ENCODE results near the gene ZNF385C.
"Not testable (repeated sequence)": the region's sequence is repeated elsewhere in the genome, so short reads cannot be mapped to it uniquely, and the experiment has no call there.

The ZNF385C gene, protein sequence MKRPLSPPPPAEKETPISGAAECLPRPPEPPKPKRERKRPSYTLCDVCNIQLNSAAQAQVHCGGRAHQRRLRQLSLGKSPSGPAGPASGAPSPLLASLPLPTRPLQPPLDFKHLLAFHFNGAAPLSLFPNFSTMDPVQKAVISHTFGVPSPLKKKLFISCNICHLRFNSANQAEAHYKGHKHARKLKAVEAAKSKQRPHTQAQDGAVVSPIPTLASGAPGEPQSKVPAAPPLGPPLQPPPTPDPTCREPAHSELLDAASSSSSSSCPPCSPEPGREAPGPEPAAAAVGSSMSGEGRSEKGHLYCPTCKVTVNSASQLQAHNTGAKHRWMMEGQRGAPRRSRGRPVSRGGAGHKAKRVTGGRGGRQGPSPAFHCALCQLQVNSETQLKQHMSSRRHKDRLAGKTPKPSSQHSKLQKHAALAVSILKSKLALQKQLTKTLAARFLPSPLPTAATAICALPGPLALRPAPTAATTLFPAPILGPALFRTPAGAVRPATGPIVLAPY

GRCh38 chr17:42097691-42098631 lies at the start of gene ZNF385C:
ZNF385C (minus strand) TSS chr17:42098473; CDS start chr17:42063056, 35,417 bp downstream.
- DNase-seq (ENCODE audit: low read depth in 4 of 4, low spot score in 1 of 4): peak in 2 of 4 experiments; percentile 31 to 46

DNA sequence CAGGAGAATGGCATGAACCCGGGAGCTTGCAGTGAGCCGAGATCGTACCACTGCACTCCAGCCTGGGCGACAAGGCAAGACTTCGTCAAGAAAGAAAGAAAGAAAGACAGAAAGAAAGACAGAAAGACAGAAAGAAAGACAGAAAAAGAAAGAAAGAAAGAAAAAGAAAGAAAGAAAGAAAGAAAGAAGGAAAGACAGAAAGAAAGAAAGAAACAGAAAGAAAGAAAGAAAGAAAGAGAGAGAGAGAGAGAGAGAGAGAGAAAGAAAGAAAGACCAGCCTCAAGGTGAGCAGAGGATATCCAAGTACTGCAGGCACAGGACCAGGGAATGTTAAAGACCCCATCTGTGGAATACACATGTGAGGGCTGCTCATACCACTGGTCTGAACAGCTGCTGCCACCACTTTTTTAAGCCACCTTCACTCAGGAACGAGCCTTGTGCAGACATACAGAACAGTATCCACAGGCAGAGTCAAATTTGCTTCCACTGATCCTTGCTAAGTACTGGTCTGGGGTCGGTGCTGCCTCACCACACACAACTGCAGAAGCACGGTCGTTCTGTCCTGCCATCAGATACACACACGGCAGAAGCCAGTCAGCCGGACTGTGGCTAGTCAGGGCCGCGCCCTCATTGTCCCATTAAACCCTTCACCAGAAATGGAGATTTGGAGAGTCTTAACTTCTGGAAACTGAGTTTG lies 48.8 kb upstream of the ZNF385C start:
- no peak for DNase-seq (ENCODE audit: low read depth in 4 of 4, low spot score in 1 of 4)

- DNase-seq (ENCODE audit: low read depth in 4 of 4, low spot score in 1 of 4): not testable (repeated sequence)
Observed at GRCh38 chr17:42143138-42143537, 44.9 kb upstream of the ZNF385C start.

DNA sequence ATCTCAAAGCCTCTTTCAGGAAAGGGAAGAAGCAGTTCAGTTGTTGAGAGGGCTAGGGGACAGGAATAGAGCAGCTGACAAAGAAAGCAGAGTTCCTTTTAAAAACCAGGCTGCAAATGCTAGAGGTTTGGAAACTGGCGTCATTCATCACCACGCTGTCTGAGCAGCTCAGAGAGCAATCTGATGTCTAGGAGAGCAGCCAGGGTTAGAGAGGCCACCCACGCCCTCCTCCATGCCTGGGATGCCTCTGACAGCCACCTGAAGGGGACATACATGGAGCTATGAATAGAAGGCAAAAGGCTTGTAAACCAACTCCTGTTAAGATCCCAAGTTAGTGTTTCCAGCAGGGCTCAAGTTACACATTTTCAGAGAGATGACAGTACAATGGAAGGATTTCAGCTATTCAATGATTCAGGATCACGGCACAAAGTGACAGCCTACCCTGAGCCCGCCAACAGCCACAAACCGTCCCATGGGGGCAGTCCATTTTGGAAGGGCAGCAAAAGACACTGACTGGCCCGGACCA lies 44.2 kb upstream of the ZNF385C start:
- DNase-seq (ENCODE audit: low read depth in 4 of 4, low spot score in 1 of 4): no peak

DNA sequence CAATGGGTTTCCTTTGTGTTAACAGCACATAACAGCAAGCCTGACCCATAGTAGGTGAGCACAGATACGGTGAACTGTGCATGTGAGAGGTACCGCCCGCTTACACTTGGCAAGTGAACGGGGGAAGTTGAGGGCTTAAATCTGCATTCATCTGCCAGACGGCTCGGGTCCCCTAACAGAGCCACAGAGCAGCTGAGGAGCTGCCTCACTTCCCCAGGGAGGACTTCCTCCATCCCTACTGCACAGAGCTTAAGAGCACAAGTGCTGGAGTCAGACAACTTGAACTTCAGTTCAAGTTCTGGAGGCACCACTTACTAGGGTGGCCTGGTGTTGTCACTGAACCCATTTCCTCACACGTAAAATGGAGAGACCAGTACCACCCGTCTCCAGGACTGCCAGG lies 43.1 kb upstream of the ZNF385C start:
- no peak for DNase-seq (ENCODE audit: low read depth in 4 of 4, low spot score in 1 of 4)

DNA sequence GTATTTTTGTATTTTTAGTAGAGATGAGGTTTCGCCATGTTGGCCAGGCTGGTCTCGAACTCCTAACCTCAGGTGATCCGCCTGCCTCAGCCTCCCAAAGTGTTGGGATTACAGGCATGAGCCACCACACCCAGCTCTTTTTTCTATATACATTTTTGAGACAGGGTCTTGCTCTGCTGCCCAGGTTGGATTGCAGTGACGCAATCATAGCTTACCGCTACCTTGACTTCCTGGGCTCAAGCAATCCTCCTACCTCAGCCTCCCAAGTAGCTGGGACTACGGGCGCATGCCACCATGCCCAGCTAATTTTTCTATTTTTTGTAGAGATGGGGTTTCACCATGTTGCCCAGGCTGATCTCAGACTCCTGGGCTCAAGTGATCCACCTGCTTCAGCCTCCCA lies 42.4 kb upstream of the ZNF385C start:
- DNase-seq (ENCODE audit: low read depth in 4 of 4, low spot score in 1 of 4): not testable (repeated sequence)

GRCh38 chr17:42138749-42139492 lies 40.6 kb upstream of the ZNF385C start:
- no peak for DNase-seq (ENCODE audit: low read depth in 4 of 4, low spot score in 1 of 4)

- no peak for DNase-seq (ENCODE audit: low read depth in 4 of 4, low spot score in 1 of 4)
Observed at GRCh38 chr17:42136654-42137051, 38.4 kb upstream of the ZNF385C start.

- no peak for DNase-seq (ENCODE audit: low read depth in 4 of 4, low spot score in 1 of 4)
Observed at GRCh38 chr17:42135664-42136653, 37.7 kb upstream of the ZNF385C start.

DNA sequence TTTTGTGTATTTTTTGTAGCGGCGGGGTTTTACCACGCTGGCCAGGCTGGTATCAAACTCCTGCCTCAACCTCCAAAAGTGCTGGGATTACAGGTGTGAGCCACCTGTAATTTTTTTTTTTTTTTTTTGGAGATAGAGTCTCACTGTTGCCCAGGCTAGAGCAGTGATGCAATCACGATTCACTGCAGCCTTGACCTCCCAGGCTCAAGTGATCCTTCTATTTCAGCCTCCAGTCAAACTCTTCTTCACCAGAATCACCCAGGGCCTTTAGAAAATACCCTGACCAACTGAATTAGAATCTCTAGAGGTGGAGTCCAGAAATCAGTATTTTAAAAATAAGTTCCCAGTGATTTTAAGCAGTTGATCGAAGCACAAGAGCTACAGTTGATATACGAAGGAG lies 36.9 kb upstream of the ZNF385C start:
- no peak for DNase-seq (ENCODE audit: low read depth in 4 of 4, low spot score in 1 of 4)

GRCh38 chr17:42133461-42134041 lies 35.3 kb upstream of the ZNF385C start:
- DNase-seq (ENCODE audit: low read depth in 4 of 4, low spot score in 1 of 4): no peak

- DNase-seq (ENCODE audit: low read depth in 4 of 4, low spot score in 1 of 4): no peak
Observed at GRCh38 chr17:42132941-42133340, 34.7 kb upstream of the ZNF385C start.

DNA sequence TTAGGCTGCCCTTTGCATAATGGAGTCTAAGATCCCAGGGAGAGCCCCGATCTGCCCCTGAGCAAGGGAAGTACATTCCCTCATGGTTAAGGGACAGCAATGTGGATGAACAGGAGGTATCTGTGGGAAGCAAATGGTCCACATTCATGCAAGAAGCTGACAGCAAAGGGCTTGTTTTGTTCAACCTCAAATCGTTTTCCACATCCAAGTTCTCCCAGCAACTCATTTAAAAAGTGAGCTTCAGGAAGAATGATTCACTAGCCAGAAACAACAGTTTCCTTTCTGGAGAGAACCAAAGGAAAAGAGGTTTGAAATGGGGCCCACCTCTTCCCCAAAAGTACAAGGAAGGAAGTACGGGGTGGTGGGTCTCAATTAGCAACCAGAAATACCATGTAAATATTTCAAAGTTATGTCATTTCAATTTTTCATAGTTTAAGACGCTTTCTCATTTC lies 33.7 kb upstream of the ZNF385C start:
- no peak for DNase-seq (ENCODE audit: low read depth in 4 of 4, low spot score in 1 of 4)

DNA sequence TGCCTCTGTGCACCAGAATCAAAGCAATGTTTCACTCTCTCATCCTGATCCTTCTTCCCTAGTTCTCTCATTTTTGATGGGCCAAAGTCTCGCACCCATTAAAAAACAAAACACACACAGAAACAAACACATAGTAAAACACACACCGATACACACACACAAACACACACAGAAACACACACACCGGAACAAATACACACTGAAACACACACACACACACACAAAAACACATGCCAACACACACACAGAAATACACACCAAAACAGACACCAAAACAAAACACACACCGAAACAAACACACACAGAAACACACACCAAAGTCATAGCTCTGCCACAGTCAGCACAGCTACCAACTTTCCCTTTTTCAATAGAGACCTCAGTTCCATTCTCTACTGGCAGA lies 33.0 kb upstream of the ZNF385C start:
- DNase-seq (ENCODE audit: low read depth in 4 of 4, low spot score in 1 of 4): no peak

DNA sequence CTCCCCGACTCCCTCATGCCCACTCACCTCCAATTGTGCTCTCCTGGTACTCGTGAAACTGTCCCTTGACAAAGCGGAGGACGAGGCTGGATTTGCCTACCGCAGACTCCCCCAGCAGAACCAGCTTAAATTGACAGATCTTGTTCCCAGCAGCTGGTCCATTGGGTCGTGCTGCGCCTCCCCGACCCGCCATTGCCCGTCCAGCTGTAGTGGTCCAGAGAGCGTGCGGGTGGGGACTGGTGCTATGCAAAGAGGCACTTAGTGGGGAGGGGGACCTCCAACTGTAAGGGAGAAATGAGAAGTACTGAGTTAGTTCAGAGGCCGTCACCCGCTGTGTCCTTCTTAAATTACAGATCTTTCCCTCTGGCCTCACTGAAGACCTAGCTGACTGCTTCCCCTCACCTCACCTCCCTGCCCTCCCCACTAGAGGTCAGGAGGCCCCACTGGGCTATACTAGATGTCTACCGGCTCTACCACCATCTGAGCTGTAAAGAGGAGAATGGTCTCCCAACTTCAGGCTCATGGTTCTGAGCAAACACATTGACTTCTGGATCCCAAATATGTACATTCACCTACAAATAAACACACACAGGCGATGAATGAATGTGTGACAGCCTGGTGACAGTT lies 32.1 kb upstream of the ZNF385C start:
- DNase-seq (ENCODE audit: low read depth in 4 of 4, low spot score in 1 of 4): no peak

DNA sequence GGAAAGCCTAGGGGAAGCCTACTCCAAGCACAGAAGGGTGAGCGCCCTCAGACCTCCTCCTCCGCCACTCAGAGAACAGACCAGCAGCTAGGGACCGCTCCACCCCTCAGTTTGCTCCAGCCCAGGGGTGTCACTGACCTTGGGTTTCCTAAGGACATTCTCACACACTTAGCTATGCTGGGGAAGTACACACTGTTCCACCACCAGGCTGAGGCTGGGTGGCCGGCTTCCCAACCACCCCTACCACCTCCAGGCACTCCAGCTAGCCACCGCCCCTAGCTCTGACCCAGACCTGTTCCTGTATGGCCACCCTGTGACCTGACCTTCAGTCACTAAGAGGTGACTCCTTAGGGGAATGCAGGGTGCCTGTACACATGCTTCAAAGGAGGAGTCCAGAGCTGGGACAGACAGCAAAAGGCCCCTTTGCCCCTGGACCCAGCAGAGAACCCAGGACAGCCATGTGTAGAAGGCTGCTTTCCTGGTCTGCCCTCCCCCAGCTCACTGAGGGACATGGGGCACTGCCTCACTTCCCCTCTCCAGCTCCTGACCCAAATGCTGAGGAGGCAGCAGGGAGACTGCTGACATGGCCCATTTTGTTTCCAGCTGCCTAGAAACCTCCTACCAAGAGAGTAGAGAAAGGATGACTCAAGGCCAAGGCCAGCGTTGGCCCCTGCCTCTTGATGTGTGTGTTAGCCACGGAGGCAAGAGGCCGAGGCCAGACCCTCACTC lies 31.0 kb upstream of the ZNF385C start:
- no peak for DNase-seq (ENCODE audit: low read depth in 4 of 4, low spot score in 1 of 4)

- DNase-seq (ENCODE audit: low read depth in 4 of 4, low spot score in 1 of 4): no peak
Observed at GRCh38 chr17:42127414-42127813, 29.1 kb upstream of the ZNF385C start.
